Fibroblast of skin of left quadriceps (primary cell): ENCODE data around the gene CHTF18.
"Not testable (repeated sequence)": the region's sequence is repeated elsewhere in the genome, so short reads cannot be mapped to it uniquely, and the experiment has no call there.

Experiments
- DNase-seq, 2 experiments: peaks; one replicate each; pipeline ENCODE4 v3.0.0-alpha.2; 2013; ENCODE audit warnings: low read depth in 2 of 2

CHTF18 gene

GRCh38 chr16:776298-776697, 12.1 kb upstream of the CHTF18 start:
- DNase-seq, result not testable (repeated sequence)

DNA sequence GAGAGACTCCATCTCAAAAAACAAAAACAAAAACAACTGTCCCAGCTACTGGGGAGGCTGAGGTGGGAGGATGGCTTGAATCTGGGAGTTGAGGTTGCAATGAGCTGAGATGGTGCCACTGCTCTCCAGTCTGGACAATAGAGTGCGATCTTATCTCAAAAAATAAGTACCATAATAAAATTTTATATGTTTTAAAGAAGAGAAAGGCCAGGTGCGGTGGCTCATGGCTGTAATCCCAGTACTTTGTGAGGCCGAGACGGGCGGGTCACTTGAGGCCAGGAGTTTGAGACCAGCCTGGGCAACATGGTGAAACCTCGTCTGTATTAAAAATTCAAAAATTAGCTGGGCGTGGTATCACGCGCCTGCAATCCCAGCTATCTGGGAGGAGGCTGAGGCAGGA, 11.6 kb upstream of the CHTF18 start:
- DNase-seq, result no peak

DNA sequence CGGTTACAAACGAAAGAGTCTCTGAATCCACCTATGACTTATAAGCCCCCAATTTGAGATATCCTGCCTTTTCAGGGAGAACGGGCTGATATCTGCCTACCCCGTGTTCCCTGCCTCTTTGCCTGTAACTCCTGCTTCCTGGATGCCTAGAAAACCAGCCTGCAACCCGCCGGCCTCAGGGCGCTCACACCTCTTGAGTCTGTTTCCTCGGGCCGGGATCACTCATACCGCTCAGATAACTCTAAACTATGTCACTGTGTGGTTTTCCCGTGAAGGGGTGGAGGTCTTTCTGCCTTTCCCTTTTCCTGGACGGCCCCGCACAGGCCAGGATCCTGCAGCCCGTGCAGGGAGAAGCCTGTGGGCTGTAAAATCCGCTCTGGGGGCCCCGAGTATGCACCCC, 10.6 kb upstream of the CHTF18 start:
- no peak for DNase-seq

DNA sequence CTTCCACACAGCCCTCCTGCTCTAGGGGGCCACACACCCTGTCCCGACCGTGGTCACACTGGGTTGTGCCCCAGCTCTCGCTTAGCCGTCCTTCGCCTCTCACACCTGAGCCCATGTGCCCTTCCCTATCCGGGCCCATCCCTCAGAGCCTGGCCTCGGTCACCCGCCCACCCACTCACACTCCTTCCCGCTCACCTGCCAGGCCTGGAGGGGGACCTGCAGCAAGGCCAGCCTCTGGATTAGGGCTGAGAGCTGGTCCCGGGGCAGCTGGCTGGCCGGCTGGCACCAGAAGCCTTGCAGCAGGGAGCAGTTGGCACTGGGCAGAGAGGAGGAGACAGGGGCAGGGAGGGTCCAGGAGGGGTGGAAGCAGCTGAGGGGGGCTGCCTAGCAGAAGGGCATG, 10.0 kb upstream of the CHTF18 start:
- DNase-seq, result no peak

- no peak for DNase-seq
Measured at GRCh38 chr16:778909-779527, 9.4 kb upstream of the CHTF18 start.

DNA sequence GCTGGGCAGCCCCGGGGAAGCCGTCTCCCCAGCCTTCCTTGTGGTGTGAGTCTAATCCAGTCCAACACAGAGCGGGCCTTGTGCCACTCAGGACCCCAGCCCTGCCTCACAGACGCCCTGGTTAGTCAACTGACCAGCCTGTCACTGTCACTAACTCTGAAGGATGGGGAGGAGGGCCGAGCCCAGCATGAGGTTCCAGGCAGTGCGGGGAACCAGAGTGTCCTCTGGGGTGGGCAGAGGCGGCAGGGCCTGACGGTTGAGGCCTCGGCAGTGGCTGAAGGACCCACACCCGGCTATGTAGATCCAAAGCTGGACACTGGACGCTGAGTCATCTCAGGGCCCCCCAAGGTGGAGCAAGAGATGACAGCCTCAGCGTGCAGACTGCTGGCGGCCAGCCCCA, 8.9 kb upstream of the CHTF18 start:
- no peak for DNase-seq

DNA sequence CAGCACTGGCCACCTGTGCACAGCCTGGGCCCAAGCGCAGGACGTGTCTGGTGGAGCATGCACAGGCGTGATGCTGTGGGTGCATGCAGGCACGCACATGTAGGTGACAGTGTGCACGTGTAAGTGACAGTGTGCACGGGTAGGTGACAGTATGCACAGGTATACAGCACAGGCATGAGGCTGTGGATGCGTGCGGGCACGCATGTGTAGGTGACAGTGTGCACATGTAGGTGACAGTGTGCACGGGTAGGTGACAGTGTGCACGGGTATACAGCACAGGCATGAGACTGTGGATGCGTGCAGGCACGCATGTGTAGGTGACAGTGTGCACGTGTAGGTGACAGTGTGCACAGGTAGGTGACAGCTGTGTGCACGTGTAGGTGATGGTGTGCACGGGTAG, 8.1 kb upstream of the CHTF18 start:
- no peak for DNase-seq

GRCh38 chr16:781346-782010, 6.9 kb upstream of the CHTF18 start:
- DNase-seq, result no peak

- no peak for DNase-seq
Measured at GRCh38 chr16:782258-782657, 6.2 kb upstream of the CHTF18 start.

DNA sequence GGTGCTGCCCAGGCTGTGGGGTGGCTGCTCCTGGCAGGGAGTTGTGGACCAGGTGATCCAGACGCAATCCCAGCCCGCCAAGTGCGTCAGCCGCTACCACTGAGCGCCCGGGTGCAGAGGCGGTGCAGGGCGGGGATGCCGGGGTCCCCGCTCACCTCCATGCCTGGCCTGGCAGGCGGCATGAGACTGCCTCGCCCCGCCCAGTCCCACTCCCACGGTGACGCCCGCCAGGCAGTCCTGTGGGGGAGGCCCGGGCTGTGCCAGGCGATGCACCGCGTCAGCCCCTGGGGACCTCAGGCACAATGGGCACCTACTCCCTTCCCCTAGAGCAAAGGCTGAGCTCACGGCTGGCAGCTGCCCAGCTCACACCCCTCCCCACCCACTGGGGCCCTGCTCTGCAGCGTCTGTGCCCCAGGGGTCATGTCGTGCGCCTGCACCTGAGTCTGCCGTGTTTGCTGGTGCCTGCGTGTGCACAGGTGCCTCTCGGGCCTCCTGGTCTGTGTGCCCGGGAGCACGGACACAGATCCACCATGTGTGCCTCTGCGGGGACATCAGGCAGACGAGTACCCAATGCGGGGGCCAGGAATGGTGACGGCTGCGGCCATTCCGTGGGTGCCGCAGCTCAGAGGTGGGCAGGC, 5.5 kb upstream of the CHTF18 start:
- no peak for DNase-seq

DNA sequence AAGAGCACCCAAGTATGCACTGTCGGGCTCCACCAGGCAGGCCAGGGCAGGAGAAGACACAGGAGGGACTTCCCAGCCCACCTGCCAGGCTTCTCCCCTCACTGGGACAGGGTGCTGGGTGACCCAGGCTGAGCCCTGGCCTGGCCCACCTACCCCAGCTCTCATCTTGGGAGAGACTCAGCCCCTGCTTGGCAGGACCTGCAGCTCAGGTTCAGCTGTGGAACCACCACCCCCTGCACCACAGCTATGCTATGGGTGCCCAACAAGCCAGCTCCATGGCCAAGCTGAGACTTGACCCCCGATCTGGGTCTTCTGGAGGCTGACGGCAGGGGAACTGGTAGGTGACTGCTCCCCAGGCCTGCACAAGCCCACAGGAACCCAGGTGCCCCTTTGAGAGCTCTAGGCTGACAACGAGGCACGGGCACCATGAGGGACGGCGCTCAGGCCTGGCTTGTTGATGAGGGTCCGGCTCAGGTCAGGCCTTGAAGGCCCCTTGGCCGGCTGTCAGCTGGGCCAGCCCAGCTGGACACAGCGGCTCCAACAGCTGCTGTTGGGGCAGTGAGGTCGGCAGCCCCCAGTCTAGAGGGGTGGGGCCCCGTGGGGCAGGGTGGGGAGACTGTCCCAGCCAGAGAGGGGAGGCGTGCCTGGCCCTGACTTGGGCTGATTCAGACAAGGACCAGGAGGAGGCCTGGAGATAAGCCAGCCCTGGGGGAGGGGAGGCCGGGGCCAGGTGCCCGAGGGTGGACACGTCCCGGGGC, 4.8 kb upstream of the CHTF18 start:
- no peak for DNase-seq

GRCh38 chr16:784431-784830, 4.0 kb upstream of the CHTF18 start:
- no peak for DNase-seq

GRCh38 chr16:785563-786535, 2.6 kb upstream of the CHTF18 start:
- no peak for DNase-seq

DNA sequence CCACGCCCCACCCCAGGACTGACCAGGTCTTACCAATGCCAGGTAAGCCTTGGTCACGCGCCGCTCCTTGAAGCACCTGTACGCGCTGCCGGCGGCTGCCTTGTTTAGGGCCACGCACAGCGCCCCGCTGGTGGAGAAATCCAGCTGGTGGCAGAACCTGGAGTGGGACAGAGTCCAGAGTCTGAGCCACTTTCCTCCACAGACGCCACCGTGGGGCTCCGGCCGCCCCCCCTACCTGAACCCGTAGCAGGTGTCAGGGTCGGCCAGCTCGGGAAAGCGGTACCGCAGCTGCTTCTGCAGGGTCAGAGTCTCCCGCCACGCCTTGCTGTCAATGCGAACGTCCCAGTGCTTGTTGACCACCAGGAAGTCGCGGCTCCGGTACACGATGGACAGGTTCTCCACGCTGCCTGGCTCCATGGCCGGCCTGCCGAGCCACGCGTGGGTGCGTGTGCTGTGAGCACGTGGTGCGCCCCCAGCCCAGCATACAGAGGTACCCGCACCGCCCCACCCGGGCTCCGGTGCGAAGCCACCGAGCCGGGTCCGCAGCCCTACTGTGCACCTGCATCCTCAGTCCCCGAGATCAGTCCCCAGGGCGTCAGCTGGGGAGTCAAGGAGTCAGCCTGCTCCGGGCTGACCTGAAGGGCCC, 976 bp upstream of the CHTF18 start:
- no peak for DNase-seq

GRCh38 chr16:787978-788398, 432 bp upstream of the CHTF18 start, which contains the start of gene RPUSD1:
Gene RPUSD1 (minus strand): TSS chr16:788381. CDS start chr16:787737, 644 bp downstream.
- no peak for DNase-seq

DNA sequence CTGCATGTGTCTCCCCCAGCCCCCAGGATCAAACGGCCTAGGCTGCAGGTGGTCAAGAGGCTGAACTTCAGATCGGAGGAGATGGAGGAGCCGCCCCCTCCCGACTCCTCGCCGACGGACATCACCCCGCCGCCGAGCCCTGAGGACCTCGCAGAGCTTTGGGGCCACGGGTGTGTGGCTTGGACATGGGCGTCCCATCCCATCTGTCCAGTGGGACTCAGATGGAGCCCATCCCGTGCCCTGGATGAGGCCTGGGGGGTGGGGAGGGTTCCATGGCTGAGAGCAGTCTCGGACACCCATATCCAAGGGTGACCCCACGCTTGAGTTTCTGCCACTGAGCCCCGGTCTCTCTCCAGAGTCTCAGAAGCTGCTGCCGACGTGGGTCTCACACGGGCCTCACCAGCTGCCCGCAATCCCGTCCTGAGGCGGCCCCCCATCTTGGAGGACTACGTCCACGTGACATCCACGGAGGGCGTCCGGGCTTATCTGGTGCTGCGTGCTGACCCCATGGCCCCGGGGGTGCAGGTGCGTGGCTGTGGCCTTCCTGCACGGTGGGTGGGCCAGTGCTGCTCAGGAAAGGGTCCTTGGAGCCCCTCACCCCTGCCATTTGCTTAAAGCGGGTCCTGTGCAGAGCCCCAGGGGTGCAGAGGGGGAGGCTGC, 901 bp downstream of the CHTF18 start:
- no peak for DNase-seq

DNA sequence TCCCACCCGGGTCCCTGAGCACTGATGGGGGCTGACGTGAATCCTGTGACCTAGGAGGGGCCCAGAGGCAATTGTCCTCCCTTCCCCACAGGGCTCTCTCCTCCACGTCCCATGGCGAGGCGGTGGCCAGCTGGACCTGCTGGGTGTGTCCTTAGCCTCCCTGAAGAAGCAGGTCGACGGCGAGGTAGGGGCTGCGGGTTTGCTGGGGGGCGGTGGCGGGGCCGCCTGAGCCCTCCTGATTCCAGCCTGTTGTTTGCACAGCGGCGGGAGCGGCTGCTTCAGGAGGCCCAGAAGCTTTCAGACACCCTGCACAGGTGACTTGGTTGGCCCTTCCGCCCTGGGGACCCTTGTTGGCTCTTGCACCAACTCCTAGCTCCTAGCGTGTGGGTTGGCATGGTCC, 1.7 kb downstream of the CHTF18 start:
- DNase-seq, result no peak

DNA sequence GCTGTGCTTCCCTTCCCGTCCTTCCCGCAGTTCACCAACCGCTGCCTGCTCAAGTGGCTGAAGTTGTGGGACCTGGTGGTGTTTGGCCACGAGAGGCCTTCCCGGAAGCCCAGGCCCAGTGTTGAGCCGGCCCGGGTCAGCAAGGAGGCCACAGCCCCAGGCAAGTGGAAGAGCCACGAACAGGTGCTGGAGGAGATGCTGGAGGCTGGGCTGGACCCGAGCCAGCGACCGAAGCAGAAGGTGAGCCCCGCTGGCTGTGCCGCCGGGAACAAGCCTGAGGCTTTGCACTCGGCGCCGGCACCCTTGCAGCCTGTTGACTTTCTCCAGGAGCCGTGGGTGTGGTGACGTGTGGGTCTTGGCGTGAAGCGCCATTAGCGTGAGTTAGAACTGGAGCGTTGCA, 2.7 kb downstream of the CHTF18 start:
- no peak for DNase-seq

DNA sequence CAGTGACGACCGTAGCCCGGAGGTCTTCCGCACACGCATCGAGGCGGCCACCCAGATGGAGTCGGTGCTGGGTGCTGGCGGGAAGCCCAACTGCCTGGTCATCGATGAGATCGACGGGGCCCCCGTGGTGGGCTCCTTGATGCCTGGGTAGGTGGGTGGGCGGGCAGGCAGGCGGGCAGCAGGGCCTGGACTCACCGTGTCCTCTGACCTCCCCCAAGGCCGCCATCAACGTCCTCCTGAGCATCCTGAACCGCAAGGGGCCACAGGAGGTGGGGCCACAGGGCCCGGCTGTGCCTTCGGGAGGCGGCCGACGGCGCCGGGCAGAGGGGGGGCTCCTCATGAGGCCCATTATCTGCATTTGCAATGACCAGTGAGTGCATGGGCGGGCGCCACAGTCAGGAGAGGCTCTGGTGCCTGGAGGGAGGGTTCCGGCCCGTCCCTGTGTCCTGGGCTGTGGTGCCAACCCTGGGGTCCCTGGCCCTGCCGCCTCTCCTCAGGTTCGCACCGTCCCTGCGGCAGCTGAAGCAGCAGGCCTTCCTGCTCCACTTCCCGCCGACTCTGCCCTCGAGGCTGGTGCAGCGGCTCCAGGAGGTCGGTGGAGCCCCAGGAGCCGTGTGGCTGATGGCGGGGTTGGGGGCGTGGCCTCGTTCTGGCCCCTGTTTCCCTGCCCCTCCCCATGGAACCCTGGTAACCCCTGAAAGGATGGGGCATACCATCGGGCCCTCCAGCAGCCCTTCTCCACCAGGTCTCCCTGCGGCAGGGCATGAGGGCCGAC, 4.0 kb downstream of the CHTF18 start:
- DNase-seq, result no peak

DNA sequence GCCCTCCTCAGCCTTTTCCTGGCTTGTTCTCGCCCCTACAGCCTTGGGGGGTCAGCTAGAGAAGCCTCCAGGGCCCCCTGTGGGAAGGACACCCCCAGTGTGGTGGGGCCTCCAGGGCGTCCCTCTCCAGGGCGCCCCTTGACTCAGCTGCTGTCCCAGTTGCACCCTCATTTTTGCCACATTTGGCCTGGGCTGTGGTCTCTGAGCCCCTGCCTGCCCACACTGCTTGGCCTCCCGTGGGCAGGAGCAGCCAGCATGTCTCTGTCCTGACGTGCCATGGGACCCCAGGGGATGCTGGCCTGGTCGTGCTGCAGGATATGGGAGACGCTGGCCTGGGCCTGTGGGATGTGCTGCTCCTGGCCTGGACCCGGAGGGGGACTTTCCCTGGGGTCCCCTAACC, 5.0 kb downstream of the CHTF18 start:
- no peak for DNase-seq
